ENCODE results near the gene CRACR2B.
A peak's percentile ranks its signal among the peaks of the same experiment; 100 is the strongest.

The CRACR2B gene

GRCh38 chr11:794766-795633 lies 32.7 kb upstream of the CRACR2B start:
- DNase-seq, result no peak

GRCh38 chr11:795634-796564 lies 31.8 kb upstream of the CRACR2B start:
- peak; percentile 88 to 91 for DNase-seq

GRCh38 chr11:796565-797295 lies 31.0 kb upstream of the CRACR2B start:
- DNase-seq, result no peak

- peak; percentile 82 to 88 for DNase-seq
Measured at GRCh38 chr11:797296-798092, 30.2 kb upstream of the CRACR2B start.

- DNase-seq, result peak; percentile 91 to 93
Measured at GRCh38 chr11:798093-798713, 29.5 kb upstream of the CRACR2B start, which contains the start of gene SLC25A22. SLC25A22 (minus strand) TSS chr11:798281; CDS start chr11:795006, 3,275 bp downstream.

GRCh38 chr11:799641-800316 lies 27.9 kb upstream of the CRACR2B start:
- DNase-seq, result no peak

GRCh38 chr11:800473-800872 lies 27.2 kb upstream of the CRACR2B start:
- DNase-seq, result no peak

- no peak for DNase-seq
Measured at GRCh38 chr11:801097-801780, 26.5 kb upstream of the CRACR2B start.

GRCh38 chr11:802018-802617 lies 25.6 kb upstream of the CRACR2B start:
- no peak for DNase-seq

GRCh38 chr11:802693-803466 lies 24.8 kb upstream of the CRACR2B start:
- DNase-seq, result no peak

- DNase-seq, result no peak
Measured at GRCh38 chr11:803467-803742, 24.3 kb upstream of the CRACR2B start.

GRCh38 chr11:803770-804598 lies 23.7 kb upstream of the CRACR2B start:
- DNase-seq, result no peak

GRCh38 chr11:804599-804964 lies 23.1 kb upstream of the CRACR2B start:
- no peak for DNase-seq

- DNase-seq, result peak in 1 of 2 experiments; percentile 66
Measured at GRCh38 chr11:808427-809286, 19.1 kb upstream of the CRACR2B start.

GRCh38 chr11:809287-810039 lies 18.3 kb upstream of the CRACR2B start, which contains the start of gene RPLP2:
RPLP2 (plus strand) TSS chr11:809967; CDS start chr11:810235, 268 bp downstream.
- DNase-seq, result peak; percentile 99

- peak in 1 of 2 experiments; percentile 44 for DNase-seq
Measured at GRCh38 chr11:810040-810567, 17.6 kb upstream of the CRACR2B start.

Measured in activated T-cell treated with anti-CD3 and anti-CD28 coated beads, Interleukin-2, amount 50 U/mL, for 48 hours (primary cell).